SK-N-SH (cell line): Measurements from ENCODE around the gene PAQR7. TPM values are rescaled to one million over a fixed set of nuclear protein-coding genes. Genes with fewer than 3 reads are reported as not detected.

ENCODE experiments used
- CTCF ChIA-PET: fragments of 300-600, 350-600 bp; formaldehyde crosslinking; extraction: SDS; loops from one replicate; lab custom pipeline; 2021; lab: Yijun Ruan, JAX
- POLR2A ChIA-PET: fragments of 350-600 bp; sonication (Branson Sonifier 250); formaldehyde crosslinking; extraction: SDS; loops from one replicate; lab custom pipeline; 2020; ENCODE audit warnings: antibody characterized with exemption, inconsistent platforms; lab: Yijun Ruan, JAX
- DNase-seq: peaks from one replicate; pipeline ENCODE4 v3.0.0; 2012
- H2AFZ ChIP-seq: fragments of 200-600 bp; sonication (generic); 2 replicates; pipeline ENCODE4 v1.8.1; 2016; ENCODE audit warnings: antibody characterized with exemption, mild to moderate bottlenecking, low read depth
- H3F3A ChIP-seq: fragments of 200-600 bp; sonication (generic); replicated peaks from 2 replicates; pipeline ENCODE3; 2016; ENCODE audit warnings: antibody characterized with exemption, mild to moderate bottlenecking; ENCODE audit not compliant: insufficient read depth
- H3K27ac ChIP-seq, 2 experiments: fragments of 200-500 bp in 1 of 2; fragments of 200-600 bp in 1 of 2; sonication (Bioruptor generic) in 1 of 2; sonication (generic), shearing (Covaris generic) in 1 of 2; 2 replicates each; pipeline versions ENCODE4 v1.5.1 to v1.6.1; 2014 to 2016; ENCODE audit warnings: low read depth in 2 of 2, inconsistent platforms in 1 of 2, low read length in 1 of 2, mild to moderate bottlenecking in 1 of 2, mixed read lengths in 1 of 2
- H3K27me3 ChIP-seq: fragments of 200-600 bp; sonication (generic), shearing (Covaris generic); 2 replicates; pipeline ENCODE4 v1.6.1; 2016; ENCODE audit warnings: mixed run types; ENCODE audit not compliant: insufficient read depth
- H3K36me3 ChIP-seq, 2 experiments: fragments of 200-500 bp in 1 of 2; fragments of 200-600 bp in 1 of 2; sonication (Bioruptor generic) in 1 of 2; sonication (generic) in 1 of 2; replicated peaks in 1 of 2; 2 replicates each; pipeline versions ENCODE3 to v1.5.1; 2014 to 2016; ENCODE audit warnings: low read length in 1 of 2, mild to moderate bottlenecking in 1 of 2; ENCODE audit not compliant: insufficient read depth in 2 of 2, control insufficient read depth in 1 of 2
- H3K4me1 ChIP-seq, 2 experiments: fragments of 200-500 bp in 1 of 2; fragments of 200-600 bp in 1 of 2; sonication (Bioruptor generic) in 1 of 2; sonication (generic), shearing (Covaris generic) in 1 of 2; 2 replicates each; pipeline versions ENCODE4 v1.5.1 to v1.6.1; 2014 to 2016; ENCODE audit warnings: low read depth in 1 of 2, low read length in 1 of 2, mixed run types in 1 of 2; ENCODE audit not compliant: insufficient read depth in 2 of 2, control insufficient read depth in 1 of 2
- H3K4me2 ChIP-seq: fragments of 200-600 bp; sonication (generic), shearing (Covaris generic); 2 replicates; pipeline ENCODE4 v1.6.1; 2017; ENCODE audit warnings: mixed run types
- H3K4me3 ChIP-seq, 2 experiments: fragments of 200-500 bp in 1 of 2; fragments of 200-600 bp in 1 of 2; sonication (Bioruptor generic) in 1 of 2; sonication (generic), shearing (Covaris generic) in 1 of 2; 2 replicates each; pipeline versions ENCODE4 v1.5.1 to v1.8.1; 2014 to 2016; ENCODE audit warnings: low read depth in 2 of 2, inconsistent platforms in 1 of 2, low read length in 1 of 2, mild to moderate bottlenecking in 1 of 2, mixed read lengths in 1 of 2, moderate library complexity in 1 of 2
- H3K79me2 ChIP-seq: fragments of 200-600 bp; sonication (generic); 2 replicates; pipeline ENCODE4 v1.8.1; 2017; ENCODE audit warnings: mild to moderate bottlenecking; ENCODE audit not compliant: insufficient read depth
- H3K9ac ChIP-seq: fragments of 200-600 bp; sonication (generic); 2 replicates; pipeline ENCODE4 v1.6.1; 2017; ENCODE audit warnings: mixed run types
- H3K9me2 ChIP-seq: fragments of 200-600 bp; sonication (generic); 2 replicates; pipeline ENCODE4 v1.6.1; 2017; ENCODE audit warnings: mixed run types
- H3K9me3 ChIP-seq: fragments of 200-600 bp; sonication (generic); 2 replicates; pipeline ENCODE4 v1.6.1; 2017; ENCODE audit warnings: mixed run types, mild to moderate bottlenecking, moderate library complexity
- H4K20me1 ChIP-seq: fragments of 200-600 bp; sonication (generic); 2 replicates; pipeline ENCODE4 v1.6.1; 2017; ENCODE audit warnings: mild to moderate bottlenecking, mixed run types; ENCODE audit not compliant: insufficient read depth
- CTCF ChIP-seq: fragments of 200-600 bp; sonication (generic); IDR thresholded peaks from 2 replicates; pipeline ENCODE4 v1.6.1; 2017; ENCODE audit warnings: antibody characterized with exemption, mild to moderate bottlenecking, moderate library complexity
- GABPA ChIP-seq: IDR thresholded peaks from 2 replicates; pipeline ENCODE4 v1.4.0; 2012; ENCODE audit warnings: low read depth, mild to moderate bottlenecking
- IRF3 ChIP-seq: fragments of 150-350 bp; IDR thresholded peaks from 2 replicates; pipeline ENCODE4 v1.6.1; 2016; ENCODE audit warnings: mild to moderate bottlenecking, low read depth, low read length
- MEF2A ChIP-seq: IDR thresholded peaks from 2 replicates; pipeline ENCODE4 v1.4.0; 2012; ENCODE audit warnings: low read depth, borderline replicate concordance
- MXI1 ChIP-seq: IDR thresholded peaks from 2 replicates; pipeline ENCODE4 v1.6.1; 2012; ENCODE audit warnings: mild to moderate bottlenecking, low read depth, low read length, improper control_type of control experiment
- RFX5 ChIP-seq: IDR thresholded peaks from 2 replicates; pipeline ENCODE4 v1.6.1; 2012; ENCODE audit warnings: mild to moderate bottlenecking, improper control_type of control experiment, low read length
- RXRA ChIP-seq: IDR thresholded peaks from 2 replicates; pipeline ENCODE4 v1.4.0; 2012; ENCODE audit warnings: low read depth, mild to moderate bottlenecking, borderline replicate concordance
- SMC3 ChIP-seq: IDR thresholded peaks from 2 replicates; pipeline ENCODE4 v1.6.1; 2012; ENCODE audit warnings: low read depth, low read length, improper control_type of control experiment
- TAF1 ChIP-seq: IDR thresholded peaks from 2 replicates; pipeline ENCODE4 v1.6.1; 2012; ENCODE audit warnings: low read depth, mild to moderate bottlenecking, low read length, moderate library complexity, borderline replicate concordance
- TEAD4 ChIP-seq: IDR thresholded peaks from 2 replicates; pipeline ENCODE4 v1.4.0; 2012; ENCODE audit warnings: mild to moderate bottlenecking, borderline replicate concordance; ENCODE audit not compliant: insufficient read depth
- USF1 ChIP-seq: IDR thresholded peaks from 2 replicates; pipeline ENCODE4 v1.4.0; 2012; ENCODE audit warnings: low read depth, borderline replicate concordance
- YY1 ChIP-seq: IDR thresholded peaks from 2 replicates; pipeline ENCODE4 v1.4.0; 2012; ENCODE audit warnings: low read depth, mild to moderate bottlenecking
- WGBS: methylation state at CpG from one replicate; pipeline ENCODE4 v1.1.6; 2017; ENCODE audit warnings: low lambda C conversion rate; 5-methylcytosine and 5-hydroxymethylcytosine counted together
- polyA plus RNA-seq, 3 experiments: library from polyadenylated mRNA; depleted of rRNA; stranded (reverse); fragments of >200 nt; gene quantifications; 2 replicates each; pipeline ENCODE4 v1.2.3, GENCODE V29; 2012

PAQR7 gene
- polyA plus RNA-seq, 1 of the 3 experiments (the other 2 are of a cell fraction): 5.6 TPM

GRCh38 chr1:25864434-25864833 is 11.1 kb downstream of the PAQR7 start (continued):
- TF ChIP-seq TAF1 (no peak), RXRA (no peak), RFX5 (no peak), USF1 (no peak), TEAD4 (no peak)
- TF ChIP-seq, all 33 proteins: peak for 0

- H2AFZ ChIP-seq: no peak overlapping the region
- H3K4me2 ChIP-seq: no peak overlapping the region
- H3K27me3 ChIP-seq: no peaks in the 10 kb centered on the region
- H3K9ac ChIP-seq: no peak overlapping the region
- H4K20me1 ChIP-seq: no peaks in the 10 kb centered on the region
- DNase-seq: no peak
- H3K9me3 ChIP-seq: no peaks in the 10 kb centered on the region
- H3K4me1 ChIP-seq: peaks cover 0 to 4% of the 10 kb centered on the region in 2 experiments; a peak in 1 of 4 replicates
- ChIA-PET CTCF (interaction anchor here (1.6 kb wide), 1 partner anchor 134 kb away, joined by 5 read pairs; the partner anchor contains the start of gene PAFAH2), POLR2A (no interaction called here)
- H3K36me3 ChIP-seq: peaks cover 0 to 4% of the 10 kb centered on the region in 2 experiments
- H3K9me2 ChIP-seq: no peaks in the 10 kb centered on the region
- no peak for TF ChIP-seq IRF3
- no peak for TF ChIP-seq MEF2A
- no peak for TF ChIP-seq GABPA
- TF ChIP-seq YY1: no peak
- TF ChIP-seq MXI1: no peak
- TF ChIP-seq CTCF: no peak
- TF ChIP-seq TEAD4: no peak
- no peak for TF ChIP-seq SMC3
- peaks cover 4% of the 10 kb centered on the region; the same call in 1 of the 2 replicates for H3K79me2 ChIP-seq
- H3K27ac ChIP-seq: no peak overlapping the region
- no peak overlapping the region for H3K4me3 ChIP-seq
- H3F3A ChIP-seq: no peaks in the 10 kb centered on the region
- WGBS: 96% methylated on average over 19 of the region's 25 CpGs
Measured at GRCh38 chr1:25863486-25864262, 11.8 kb downstream of the PAQR7 start.
